Fibroblast of mammary gland (primary cell): ENCODE data around the gene PITPNM3.
"Not testable (repeated sequence)": the region's sequence is repeated elsewhere in the genome, so short reads cannot be mapped to it uniquely, and the experiment has no call there.

ENCODE experiments used
- DNase-seq: peaks from one replicate; pipeline ENCODE4 v3.0.0-alpha.2; 2010; ENCODE audit warnings: low read depth
- H3K4me3 ChIP-seq: 2 replicates; pipeline ENCODE4 v1.5.1; 2011; ENCODE audit warnings: low read depth, mild to moderate bottlenecking, low read length, moderate library complexity; ENCODE audit not compliant: control insufficient read depth
- TF ChIP-seq, protein P1 (sequence below): conservative IDR thresholded peaks from 2 replicates; pipeline ENCODE4 v1.5.1; 2011; ENCODE audit warnings: low read depth, low read length, inconsistent platforms; ENCODE audit not compliant: control insufficient read depth, insufficient read depth

PITPNM3 gene

DNA sequence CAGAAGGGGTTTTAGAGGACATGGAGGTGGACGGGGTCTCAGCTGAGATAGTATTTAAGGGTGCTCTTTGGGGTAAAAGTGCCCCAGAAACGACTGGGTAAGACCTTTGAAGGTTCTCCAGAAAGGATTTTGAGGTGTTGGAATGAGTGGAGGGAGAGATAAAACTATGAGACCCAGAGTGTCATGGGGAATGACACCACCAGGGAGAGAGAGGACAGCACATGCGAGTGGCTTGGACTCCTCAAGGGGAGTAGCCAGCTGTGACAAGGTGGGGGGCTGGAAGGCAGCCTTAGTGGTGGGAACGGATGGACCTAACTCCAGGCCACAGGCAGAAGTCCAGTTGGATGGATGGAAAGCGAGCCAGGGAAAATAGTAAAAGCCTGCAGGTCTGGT lies 19.2 kb upstream of the PITPNM3 start:
- no peak overlapping the region for H3K4me3 ChIP-seq
- DNase-seq, result no peak
- TF ChIP-seq, protein P1, sequence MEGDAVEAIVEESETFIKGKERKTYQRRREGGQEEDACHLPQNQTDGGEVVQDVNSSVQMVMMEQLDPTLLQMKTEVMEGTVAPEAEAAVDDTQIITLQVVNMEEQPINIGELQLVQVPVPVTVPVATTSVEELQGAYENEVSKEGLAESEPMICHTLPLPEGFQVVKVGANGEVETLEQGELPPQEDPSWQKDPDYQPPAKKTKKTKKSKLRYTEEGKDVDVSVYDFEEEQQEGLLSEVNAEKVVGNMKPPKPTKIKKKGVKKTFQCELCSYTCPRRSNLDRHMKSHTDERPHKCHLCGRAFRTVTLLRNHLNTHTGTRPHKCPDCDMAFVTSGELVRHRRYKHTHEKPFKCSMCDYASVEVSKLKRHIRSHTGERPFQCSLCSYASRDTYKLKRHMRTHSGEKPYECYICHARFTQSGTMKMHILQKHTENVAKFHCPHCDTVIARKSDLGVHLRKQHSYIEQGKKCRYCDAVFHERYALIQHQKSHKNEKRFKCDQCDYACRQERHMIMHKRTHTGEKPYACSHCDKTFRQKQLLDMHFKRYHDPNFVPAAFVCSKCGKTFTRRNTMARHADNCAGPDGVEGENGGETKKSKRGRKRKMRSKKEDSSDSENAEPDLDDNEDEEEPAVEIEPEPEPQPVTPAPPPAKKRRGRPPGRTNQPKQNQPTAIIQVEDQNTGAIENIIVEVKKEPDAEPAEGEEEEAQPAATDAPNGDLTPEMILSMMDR, result no peak

DNA sequence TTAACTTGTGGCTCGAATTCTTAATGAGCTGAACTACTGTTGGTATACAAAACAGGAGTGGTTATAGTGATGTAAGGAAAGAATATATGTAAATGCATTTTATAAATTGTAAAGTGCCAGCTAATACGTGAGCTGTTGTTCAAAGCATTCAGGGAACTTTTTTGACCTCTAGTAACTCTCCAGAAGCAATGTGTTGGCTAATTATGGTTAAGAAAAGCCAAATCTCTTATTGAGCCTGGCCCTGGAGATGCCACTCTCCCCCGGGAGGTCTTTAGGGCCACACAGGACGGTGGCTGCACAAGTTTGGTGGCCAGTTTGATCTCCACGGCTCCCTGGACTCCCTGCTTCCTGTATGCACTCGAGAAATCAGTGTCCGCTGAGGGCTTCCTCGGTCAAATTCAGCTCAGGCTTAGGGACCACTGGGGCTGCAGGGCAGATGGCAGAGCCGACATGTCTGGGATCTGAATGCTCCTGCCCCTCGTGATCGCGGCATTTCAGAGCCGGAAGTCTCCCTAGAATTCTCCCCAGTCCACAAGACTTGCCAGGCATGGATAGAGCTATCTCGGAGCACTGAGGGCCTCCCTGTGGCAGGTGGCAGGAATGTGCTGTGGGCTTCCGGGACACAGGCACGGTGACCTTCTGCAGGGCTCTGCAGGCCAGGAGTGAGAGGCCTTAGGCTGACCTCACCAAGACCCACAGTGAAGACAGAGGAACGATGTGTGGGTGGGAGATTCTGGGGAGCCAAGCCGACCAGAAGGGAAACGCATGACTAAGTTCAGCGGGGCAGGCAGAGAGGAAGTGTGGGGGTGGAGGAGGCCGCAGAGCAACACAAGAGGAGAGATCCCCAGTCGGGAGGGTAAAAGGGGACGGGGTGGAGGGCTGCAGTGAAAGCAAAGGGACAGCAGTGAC lies 18.6 kb upstream of the PITPNM3 start:
- H3K4me3 ChIP-seq, result no peak overlapping the region
- DNase-seq, result peak; percentile 87
- TF ChIP-seq, protein P1, result no peak

DNA sequence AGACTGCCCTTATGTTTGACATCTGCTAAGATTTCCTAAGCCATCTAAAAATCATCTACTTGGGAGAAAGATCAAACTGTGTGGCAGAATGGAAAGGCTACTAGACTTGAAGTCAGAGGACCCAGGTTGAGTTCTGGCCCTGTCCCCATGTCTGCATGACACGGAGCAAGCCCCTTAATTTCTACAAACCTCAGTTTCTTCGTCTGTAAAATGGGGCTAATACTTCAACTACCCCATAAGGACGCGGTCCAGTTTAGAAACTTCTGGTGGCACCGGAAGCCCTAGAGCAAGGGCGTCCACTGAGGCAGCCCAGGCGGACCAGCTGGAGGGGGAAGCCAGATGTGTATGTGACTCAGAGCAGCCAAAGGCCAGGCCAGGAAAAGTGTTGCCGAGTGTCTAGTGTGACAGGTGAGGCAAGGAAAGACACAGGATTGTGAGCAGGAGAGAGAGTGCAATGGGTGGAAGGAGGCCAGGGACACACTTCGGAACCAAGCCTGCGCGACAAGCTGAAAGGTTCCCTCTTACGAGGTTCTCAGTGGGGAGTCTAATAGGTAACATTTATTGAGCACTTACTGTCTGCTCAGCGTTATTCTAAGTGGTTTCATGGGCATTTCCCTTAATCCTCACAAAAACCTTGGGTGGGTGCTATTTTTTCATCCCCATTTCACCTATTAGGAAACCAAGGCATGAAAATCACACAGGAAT lies 17.8 kb upstream of the PITPNM3 start:
- TF ChIP-seq, protein P1, result no peak
- DNase-seq, result no peak
- H3K4me3 ChIP-seq, result no peak overlapping the region

DNA sequence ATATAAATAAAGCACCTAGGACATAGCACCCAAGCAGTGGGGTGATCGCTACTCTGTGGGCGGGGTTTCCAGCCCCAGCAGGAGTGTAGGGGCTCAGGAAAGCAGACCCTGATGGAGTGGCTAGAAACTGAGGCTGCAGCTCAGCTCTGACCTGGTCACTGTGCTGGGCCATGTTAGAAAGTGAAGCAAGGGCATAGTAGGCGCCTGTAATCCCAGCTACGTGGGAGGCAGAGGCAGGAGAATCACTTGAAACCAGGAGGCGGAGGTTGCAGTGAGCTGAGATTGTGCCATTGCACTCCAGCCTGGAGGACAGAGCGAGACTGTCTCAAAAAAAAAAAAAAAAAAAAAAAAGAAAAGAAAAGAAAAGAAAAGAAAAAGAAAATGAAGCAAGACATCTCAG lies 17.1 kb upstream of the PITPNM3 start:
- not testable (repeated sequence) for H3K4me3 ChIP-seq, DNase-seq

DNA sequence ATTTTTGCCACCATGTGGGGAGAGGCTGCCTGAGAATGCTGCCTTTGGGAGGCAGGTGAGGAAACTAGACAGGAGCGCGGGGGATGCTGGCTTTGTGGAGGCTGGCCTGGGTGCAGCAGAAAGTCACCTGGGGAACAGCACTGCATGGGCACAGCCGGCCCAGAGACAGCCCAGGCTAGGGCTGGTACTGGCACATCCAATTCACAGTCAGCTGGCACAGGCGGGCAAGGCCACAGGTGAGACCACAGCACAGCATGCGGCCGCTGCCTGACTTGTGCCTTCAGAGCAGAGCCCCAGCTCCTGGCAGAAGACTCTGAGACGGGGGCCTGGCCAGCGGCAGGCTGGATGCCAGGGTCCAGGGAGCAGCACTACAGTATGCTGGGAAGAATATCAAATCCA lies 16.6 kb upstream of the PITPNM3 start:
- no peak overlapping the region for H3K4me3 ChIP-seq
- no peak for DNase-seq
- TF ChIP-seq, protein P1, result no peak

DNA sequence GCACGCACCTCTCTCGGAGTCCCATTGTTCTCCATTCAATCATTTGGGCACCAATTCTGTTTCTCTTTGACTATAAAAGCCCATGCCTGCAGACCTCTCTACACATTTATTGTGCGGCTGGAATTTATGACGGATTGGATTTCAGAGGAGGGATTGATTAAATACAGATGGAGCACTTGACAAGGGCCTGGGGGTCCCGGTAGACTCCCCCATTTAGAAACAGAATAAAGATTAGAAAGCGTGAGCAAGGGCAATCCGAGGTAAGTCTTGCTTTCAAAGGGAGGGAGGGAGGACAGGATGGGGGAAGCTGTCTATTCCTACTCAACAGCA lies 15.1 kb upstream of the PITPNM3 start:
- no peak for DNase-seq
- TF ChIP-seq, protein P1, result no peak
- H3K4me3 ChIP-seq, result no peak overlapping the region

DNA sequence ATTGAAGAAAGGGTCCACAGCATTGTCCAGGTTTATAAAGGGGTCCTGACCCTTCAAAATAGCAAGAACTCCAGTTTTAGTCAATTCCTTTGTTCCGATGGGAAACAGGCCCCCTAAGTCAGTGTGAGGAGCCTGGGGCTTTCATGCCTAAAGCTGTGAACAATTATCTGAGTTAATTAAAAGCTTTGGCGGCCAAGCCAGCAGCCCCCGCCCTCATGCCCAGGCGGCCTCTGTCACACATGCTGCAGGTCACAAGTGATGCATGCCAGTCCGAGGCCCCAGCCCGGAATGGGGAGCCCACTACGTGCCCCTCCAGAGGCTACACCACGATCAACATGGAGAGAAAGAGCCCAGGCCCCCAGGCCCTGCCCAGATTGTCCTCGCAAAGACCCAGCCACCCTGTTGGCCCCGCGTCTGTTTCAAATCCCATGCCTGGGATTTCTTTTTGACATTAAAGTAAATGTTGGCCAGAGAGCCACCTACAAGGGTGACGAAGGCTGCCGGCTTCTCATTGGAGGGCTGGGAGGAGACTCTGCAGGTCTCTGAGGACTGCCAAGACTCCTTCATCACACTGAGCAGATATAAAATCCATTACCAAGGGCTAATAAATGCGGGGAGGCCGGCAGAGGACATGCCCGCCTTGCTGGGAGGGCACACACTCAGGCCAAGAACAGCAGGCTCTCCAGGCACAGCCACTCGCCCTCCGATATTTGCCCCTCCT lies 14.5 kb upstream of the PITPNM3 start:
- H3K4me3 ChIP-seq, result no peak overlapping the region
- DNase-seq, result no peak
- TF ChIP-seq, protein P1, result no peak
